Thyroid gland (tissue), 4 donors: Measurements from ENCODE around the gene CCDC138. TPM values are rescaled to one million over a fixed set of nuclear protein-coding genes. Genes with fewer than 3 reads are reported as not detected.

Source experiments
- DNase-seq, 2 donors: peaks; one replicate each; pipeline ENCODE4 v3.0.0-alpha.2; 2019
- H3K27ac ChIP-seq, 3 donors: fragments of 200-600 bp; sonication (generic); 1 replicate in 2 of 3; 2 replicates in 1 of 3; pipeline ENCODE4 v1.5.1; 2016 to 2019; ENCODE audit warnings: mild to moderate bottlenecking in 1 of 3, moderate library complexity in 1 of 3
- H3K27me3 ChIP-seq: fragments of 200-600 bp; sonication (generic); one replicate; pipeline ENCODE4 v1.5.1; 2019
- H3K36me3 ChIP-seq, 2 donors: fragments of 200-600 bp; sonication (generic); one replicate each; pipeline ENCODE4 v1.5.1; 2016 to 2019
- H3K4me1 ChIP-seq, 2 donors: fragments of 200-600 bp; sonication (generic); one replicate each; pipeline ENCODE4 v1.5.1; 2017 to 2019
- H3K4me3 ChIP-seq, 3 donors: fragments of 200-600 bp; sonication (generic); replicated peaks in 1 of 3; 1 replicate in 2 of 3; 2 replicates in 1 of 3; pipeline ENCODE4 v1.5.1; 2016; ENCODE audit warnings: mild to moderate bottlenecking in 1 of 3
- H3K9me3 ChIP-seq: fragments of 200-600 bp; sonication (generic); one replicate; pipeline ENCODE4 v1.5.1; 2017
- POLR2A ChIP-seq, 2 donors: fragments of 450-650 bp; IDR thresholded peaks; one replicate each; pipeline ENCODE4 v1.6.1; 2017; ENCODE audit warnings: antibody characterized with exemption in 2 of 2, mild to moderate bottlenecking in 2 of 2, moderate library complexity in 1 of 2
- whole genome bisulfite sequencing, 2 donors: methylation state at CpG; one replicate each; pipeline ENCODE4 v1.1.5; 2017; 5-methylcytosine and 5-hydroxymethylcytosine counted together
- intact Hi-C: fragments of 100-400 bp; cut with DNase I; formaldehyde crosslinking; loops from one replicate; pipeline ENCODE4 v1.15.1; 2023
- total RNA-seq, 4 donors: library from RNA; depleted of rRNA; stranded (reverse); fragments of >200 nt; gene quantifications; one replicate each; pipeline ENCODE4 v1.2.3, GENCODE V29; 2016
- TF ChIP-seq, protein P1 (sequence below), 6 experiments: fragments of 200-600 bp in 3 of 6; fragments of 450-650 bp in 3 of 6; sonication (generic) in 3 of 6; IDR thresholded peaks; one replicate each; pipeline ENCODE4 v1.5.1; 2016 to 2019; ENCODE audit warnings: antibody characterized with exemption in 6 of 6, mild to moderate bottlenecking in 2 of 6, inconsistent platforms in 1 of 6, moderate library complexity in 1 of 6

Gene CCDC138
- total RNA-seq, 4 donors from 2014 or later, result 3.9 to 7.3 (median 5.8) TPM

DNA sequence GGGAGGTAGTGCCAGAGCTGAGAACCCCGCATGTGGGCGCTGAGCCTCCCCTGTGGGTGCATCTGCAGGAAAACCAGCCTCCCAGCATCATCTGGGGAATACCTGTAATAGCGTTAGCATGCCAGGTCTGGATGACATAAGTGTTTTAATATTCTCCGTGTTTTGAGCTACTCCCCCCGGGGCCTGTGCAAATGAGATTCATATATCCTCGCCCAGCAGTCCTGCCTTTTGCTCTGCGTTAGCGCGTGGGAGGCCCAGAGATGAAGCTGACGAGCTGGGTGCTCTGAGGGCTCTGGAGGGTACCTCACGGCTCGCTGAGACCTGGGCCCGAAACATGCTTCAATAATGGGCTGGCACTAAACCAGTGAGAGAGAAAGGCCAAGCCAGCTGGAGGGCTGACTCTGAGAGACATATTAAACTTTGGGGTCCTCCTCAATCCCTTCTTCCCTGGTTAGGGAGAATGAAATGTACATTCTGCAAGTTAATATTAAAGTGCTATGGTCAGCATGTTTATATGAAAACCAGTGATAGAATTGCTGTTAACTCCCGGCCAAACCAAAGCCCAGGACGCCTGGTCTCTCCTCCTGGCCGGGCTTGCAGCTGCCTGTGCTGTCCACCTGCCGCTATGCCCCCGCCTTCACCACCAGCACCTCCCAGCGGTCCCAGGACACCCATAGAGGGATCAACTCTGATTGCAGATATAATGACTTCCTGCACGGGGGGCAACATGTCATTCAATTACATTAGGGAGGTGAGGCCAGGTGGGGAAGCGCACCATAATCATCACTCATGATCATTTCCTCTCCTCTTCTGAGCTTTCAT, 125.4 kb downstream of the CCDC138 start:
- Histone ChIP-seq H3K36me3 (no peaks in the 10 kb centered on the region), H3K4me3 (no peak overlapping the region), H3K27ac (no peak overlapping the region), H3K9me3 (no peaks in the 10 kb centered on the region), H3K27me3 (no peaks in the 10 kb centered on the region), H3K4me1 (no peaks in the 10 kb centered on the region)
- WGBS, 2 donors, result 85 to 87% methylated on average over 19 to 21 of the region's 21 CpGs
- TF ChIP-seq POLR2A (IDR thresholded peaks at IDR 0.05), result no peak
- TF ChIP-seq, protein P1, sequence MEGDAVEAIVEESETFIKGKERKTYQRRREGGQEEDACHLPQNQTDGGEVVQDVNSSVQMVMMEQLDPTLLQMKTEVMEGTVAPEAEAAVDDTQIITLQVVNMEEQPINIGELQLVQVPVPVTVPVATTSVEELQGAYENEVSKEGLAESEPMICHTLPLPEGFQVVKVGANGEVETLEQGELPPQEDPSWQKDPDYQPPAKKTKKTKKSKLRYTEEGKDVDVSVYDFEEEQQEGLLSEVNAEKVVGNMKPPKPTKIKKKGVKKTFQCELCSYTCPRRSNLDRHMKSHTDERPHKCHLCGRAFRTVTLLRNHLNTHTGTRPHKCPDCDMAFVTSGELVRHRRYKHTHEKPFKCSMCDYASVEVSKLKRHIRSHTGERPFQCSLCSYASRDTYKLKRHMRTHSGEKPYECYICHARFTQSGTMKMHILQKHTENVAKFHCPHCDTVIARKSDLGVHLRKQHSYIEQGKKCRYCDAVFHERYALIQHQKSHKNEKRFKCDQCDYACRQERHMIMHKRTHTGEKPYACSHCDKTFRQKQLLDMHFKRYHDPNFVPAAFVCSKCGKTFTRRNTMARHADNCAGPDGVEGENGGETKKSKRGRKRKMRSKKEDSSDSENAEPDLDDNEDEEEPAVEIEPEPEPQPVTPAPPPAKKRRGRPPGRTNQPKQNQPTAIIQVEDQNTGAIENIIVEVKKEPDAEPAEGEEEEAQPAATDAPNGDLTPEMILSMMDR (IDR thresholded peaks at IDR 0.05), result no peak
- DNase-seq, result no peak
- intact Hi-C loops, result no loop called here

DNA sequence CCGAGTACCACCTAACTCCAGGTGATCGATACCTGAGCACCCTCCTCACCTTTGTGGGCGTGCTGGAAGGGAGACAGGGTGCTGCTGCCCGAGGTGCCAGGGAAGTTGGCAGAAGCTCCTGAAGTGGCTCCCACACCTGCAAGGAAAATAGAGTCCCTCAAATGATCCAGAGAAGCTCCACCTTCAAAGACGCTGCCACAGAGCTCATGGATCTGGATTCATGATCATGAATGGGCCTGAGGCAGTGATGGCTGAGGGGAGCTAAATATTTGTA, 126.0 kb downstream of the CCDC138 start:
- H3K27me3 ChIP-seq, result no peaks in the 10 kb centered on the region
- H3K9me3 ChIP-seq, result no peaks in the 10 kb centered on the region
- intact Hi-C loops, result no loop called here
- no peak overlapping the region for H3K4me3 ChIP-seq
- TF ChIP-seq POLR2A (IDR thresholded peaks at IDR 0.05), result no peak
- TF ChIP-seq, protein P1 (IDR thresholded peaks at IDR 0.05), result no peak
- no peaks in the 10 kb centered on the region for H3K36me3 ChIP-seq
- no peaks in the 10 kb centered on the region for H3K4me1 ChIP-seq
- 88 to 95% methylated on average over 5 of the region's 5 CpGs for WGBS, 2 donors
- H3K27ac ChIP-seq, result no peak overlapping the region
- DNase-seq, result no peak

DNA sequence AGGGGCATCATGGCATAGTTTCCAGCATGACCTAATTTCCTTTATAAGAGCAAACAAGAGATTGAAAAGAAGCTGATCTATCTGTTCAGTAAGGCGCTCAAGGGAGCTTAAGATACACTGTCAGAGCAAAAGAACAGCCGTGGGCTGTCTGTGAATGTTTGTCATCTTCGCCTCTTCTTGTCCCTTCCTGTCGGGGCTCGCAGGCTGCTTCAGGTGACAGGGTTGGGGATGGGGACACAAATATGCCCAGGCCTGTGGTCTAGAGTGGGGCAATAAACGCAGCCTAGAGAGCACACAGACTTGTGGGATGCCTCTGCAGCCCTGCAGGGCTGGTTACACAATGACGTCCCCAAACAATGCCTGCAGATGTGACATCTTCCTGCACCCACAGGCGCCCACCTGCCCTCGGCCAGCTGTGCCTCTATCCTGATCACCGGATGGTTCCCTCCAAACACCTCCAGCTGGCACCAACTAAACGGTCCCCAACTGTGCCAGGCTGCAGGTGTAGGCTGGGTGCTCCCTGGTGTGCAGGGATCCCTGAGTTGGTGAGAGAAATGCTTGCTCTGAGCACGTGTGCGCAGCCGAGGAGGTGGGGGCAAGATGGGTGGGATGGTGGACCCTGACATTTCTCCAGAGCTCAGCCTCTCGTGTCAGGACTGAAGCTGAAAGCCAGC, 129.7 kb downstream of the CCDC138 start:
- DNase-seq, result no peak
- Histone ChIP-seq H3K4me3 (no peak overlapping the region), H3K27me3 (no peaks in the 10 kb centered on the region), H3K36me3 (no peaks in the 10 kb centered on the region), H3K9me3 (no peaks in the 10 kb centered on the region), H3K4me1 (no peaks in the 10 kb centered on the region), H3K27ac (no peak overlapping the region)
- TF ChIP-seq POLR2A (IDR thresholded peaks at IDR 0.05), result no peak
- TF ChIP-seq, protein P1 (IDR thresholded peaks at IDR 0.05), result no peak
- WGBS, 2 donors, result 79 to 82% methylated on average over 13 of the region's 15 CpGs
- intact Hi-C loops, result no loop called here

DNA sequence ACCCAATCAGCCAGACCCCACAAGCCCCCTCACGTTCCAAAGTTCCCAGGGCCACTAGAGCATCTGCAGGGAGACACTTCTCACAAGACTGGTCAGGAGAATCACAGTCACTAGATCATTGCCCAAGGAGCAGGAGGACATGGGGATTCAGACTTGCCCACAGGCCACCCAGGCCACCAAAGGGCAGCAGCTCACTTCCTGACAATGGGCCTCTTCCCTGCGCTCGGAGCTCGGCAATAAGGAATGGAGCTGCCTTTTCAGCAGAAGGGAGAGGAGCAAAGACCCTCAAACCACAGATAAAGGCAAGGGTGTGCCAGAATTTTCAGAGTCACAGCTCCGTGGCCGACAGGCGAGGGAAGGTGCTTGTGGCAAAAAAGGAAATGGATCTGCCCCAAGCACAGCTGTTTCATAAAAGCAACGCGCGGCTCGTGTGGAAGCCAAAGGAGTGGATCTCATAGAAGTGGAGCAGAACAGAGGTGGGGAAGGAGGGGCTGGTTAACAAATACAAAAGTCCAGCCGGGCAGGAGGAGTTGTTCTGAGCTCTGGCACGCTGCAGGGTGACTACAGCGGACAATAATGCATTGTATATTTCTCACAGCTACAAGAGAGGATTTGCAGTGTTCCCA, 130.3 kb downstream of the CCDC138 start:
- H3K9me3 ChIP-seq, result no peaks in the 10 kb centered on the region
- intact Hi-C loops, result no loop called here
- no peaks in the 10 kb centered on the region for H3K27me3 ChIP-seq
- H3K4me1 ChIP-seq, result no peaks in the 10 kb centered on the region
- H3K36me3 ChIP-seq, result no peaks in the 10 kb centered on the region
- peak in 1 of 2 donors; percentile 14 for DNase-seq
- no peak overlapping the region for H3K27ac ChIP-seq
- H3K4me3 ChIP-seq, result no peak overlapping the region
- TF ChIP-seq POLR2A (IDR thresholded peaks at IDR 0.05), result no peak
- TF ChIP-seq, protein P1 (IDR thresholded peaks at IDR 0.05), result no peak
- 35 to 47% methylated on average over 12 to 14 of the region's 14 CpGs for WGBS, 2 donors

DNA sequence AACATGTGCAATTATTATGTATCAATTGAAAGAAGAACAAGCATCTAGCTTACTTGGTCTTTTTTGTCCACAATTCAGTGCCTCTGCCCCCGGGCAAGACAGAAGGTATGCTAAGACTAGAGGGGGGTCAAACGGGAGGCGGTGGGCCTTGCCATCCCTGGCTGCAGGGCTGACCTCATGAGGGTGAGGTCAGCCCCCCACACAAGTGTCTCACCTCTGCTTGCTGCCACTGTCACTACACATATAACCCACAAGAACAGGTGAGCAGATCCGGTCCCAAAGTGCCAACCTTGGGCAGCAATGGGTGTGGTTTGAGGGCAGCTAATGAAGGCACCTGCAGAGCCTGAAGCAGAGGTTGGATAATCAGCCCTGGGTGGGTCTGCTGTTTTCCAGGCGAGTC, 131.0 kb downstream of the CCDC138 start:
- H3K4me3 ChIP-seq, result no peak overlapping the region
- H3K9me3 ChIP-seq, result no peaks in the 10 kb centered on the region
- intact Hi-C loops, result no loop called here
- WGBS, 2 donors, result 84 to 86% methylated on average over 5 of the region's 5 CpGs
- no peaks in the 10 kb centered on the region for H3K36me3 ChIP-seq
- no peaks in the 10 kb centered on the region for H3K27me3 ChIP-seq
- no peak for DNase-seq
- TF ChIP-seq, protein P1 (IDR thresholded peaks at IDR 0.05), result no peak
- no peak for TF ChIP-seq POLR2A (IDR thresholded peaks at IDR 0.05)
- no peak overlapping the region for H3K27ac ChIP-seq
- H3K4me1 ChIP-seq, result no peaks in the 10 kb centered on the region
